Measurements from ENCODE around the gene SULF2.

Gene SULF2

GRCh38 chr20:47760686-47761481 lies 24.4 kb downstream of the SULF2 start:
- no peak for DNase-seq

- DNase-seq = no peak
Measured at GRCh38 chr20:47758517-47759450, 26.5 kb downstream of the SULF2 start.

DNA sequence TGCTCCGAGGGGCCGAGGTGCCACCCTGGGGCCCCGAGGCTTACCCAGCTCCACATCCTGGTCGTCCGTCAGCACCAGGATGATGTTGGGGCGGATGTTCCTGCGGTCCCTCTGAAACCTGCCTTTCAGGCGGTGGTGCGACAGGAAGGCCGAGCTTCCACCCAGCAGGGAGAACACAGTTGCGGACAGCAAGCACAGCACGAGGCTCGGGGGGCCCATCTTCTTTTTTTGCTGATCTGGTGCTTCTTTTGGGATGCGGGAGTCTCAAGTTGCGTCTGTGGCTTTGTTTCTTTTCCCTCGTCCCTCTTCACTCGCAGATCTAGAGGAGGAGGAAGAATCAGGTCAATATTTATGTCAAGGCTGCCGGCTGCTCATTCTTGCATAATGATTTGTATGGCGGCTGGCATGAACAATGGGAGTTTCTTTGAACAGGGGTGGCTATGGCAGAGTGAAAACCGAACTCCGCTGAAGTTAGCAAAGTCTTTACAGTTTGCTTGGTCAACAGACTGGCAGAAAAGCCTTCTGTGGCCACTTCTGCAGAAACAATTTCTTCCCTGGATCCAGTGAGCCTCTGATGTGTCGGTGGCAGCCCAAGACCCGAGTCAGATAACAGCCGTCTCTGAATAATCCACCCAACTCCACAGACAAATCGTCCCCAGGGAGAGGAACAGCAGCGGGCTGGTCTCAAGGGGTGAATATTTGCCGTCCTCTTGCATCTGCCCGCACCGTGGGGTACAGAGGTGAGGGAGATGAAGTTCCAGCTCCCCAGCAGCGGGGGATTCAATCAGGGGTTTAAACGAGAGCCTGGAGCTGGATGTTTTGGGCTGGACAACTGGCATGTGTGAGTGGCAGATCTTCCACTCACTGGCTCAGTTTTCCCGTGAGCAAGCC lies 27.9 kb downstream of the SULF2 start:
- no peak for DNase-seq

GRCh38 chr20:47754946-47755652 lies 30.2 kb downstream of the SULF2 start:
- DNase-seq = no peak

GRCh38 chr20:47754388-47754715 lies 30.9 kb downstream of the SULF2 start:
- DNase-seq = no peak

DNA sequence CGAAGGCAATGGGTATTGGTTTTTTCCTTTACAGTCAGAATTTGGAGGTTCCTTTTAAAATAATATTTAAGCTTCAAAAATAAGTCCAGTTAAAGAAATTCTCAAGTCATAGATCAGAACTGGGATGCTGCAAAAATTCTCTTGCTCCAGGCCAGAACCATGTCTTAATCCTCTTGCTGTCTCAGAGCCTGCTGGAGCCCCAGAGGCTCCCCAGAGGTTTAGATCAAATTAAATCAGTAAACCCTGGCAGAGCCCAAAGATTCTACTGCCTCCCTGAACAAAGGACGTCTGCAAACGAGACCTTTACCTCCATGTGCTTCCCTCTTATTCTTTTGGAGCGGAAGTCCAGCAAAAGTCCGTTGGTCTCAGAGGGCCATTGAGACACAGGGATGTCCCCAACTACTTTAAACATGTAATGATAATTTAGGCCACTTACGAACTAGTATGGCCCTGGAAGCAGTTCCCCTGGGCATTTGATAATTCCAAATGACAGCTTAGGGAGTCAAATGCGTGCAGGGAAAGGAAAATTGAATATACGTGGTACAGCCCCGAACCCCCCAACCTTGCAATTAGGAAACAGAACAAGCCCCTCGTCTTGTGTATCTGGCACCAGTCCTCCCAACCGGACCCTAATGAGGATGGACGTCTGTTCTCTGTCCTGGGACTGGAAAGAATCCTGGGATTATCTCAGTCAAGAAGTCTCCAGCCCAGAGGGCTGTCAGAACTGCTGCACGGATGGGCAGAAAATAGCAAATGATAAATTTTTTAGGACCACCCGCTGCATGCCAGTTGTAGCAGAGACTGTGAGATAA lies 31.5 kb downstream of the SULF2 start:
- DNase-seq = no peak

GRCh38 chr20:47751449-47751848 lies 33.8 kb downstream of the SULF2 start:
- no peak for DNase-seq

DNA sequence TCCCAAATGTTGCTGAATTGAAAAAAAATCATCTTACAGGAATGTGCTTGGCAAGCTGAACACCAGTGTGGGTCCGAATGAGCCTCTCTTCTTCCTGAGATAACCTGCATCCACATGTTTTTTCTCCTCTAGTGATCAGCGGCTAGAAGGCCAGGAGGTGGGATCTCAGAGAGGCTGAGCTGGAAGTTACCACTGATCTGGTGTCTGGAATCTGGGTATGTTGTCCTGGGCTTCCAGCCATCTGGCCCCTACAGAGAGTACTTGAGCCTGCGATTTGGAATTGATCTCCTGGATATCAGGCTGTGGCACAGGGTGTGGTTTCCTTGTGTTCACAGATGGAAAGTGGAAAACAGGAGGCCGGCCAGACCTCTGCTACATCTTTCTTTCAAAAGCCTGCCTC lies 35.9 kb downstream of the SULF2 start:
- DNase-seq = no peak

- no peak for DNase-seq
Measured at GRCh38 chr20:47748823-47749222, 36.5 kb downstream of the SULF2 start.

GRCh38 chr20:47748069-47748468 lies 37.2 kb downstream of the SULF2 start:
- no peak for DNase-seq

DNA sequence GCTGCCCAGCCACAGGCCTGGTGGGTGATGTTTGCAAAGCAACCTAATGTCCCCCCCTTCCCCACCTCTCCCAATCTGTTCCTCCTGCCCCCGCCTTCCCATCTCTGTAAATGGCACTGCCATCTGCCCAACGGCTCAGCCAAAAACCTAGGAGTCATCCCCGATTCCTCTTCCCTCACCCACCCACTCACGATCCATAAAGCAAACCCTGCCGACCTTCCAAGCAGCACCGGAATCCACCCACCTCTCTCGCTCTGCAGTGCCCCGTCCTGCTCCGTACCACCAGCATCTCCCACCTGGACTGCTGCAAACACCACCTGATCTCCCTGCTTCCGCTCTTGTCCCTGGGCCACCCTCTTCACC lies 37.6 kb downstream of the SULF2 start:
- no peak for DNase-seq

- no peak for DNase-seq
Measured at GRCh38 chr20:47744803-47745202, 40.5 kb downstream of the SULF2 start.

DNA sequence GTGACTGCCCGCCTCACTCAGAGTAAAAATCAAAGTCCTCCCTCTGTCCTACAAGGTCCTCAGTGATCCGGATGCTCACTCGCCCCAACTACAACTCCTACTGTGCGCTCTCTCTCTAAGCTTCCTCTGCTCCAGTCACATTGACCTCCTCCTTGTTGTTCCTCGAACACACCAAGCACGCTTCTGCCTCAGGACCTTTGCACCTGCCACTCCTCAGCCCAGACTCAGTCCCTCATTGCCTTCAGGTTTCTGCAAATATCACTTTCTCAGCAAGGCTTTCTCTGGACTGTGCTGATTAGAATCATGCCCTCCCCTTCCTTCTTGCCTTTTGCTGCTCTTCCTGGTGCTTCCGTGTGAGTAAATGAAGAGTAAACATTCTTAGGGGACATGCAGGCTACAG lies 41.6 kb downstream of the SULF2 start:
- DNase-seq = no peak

GRCh38 chr20:47741669-47742608 lies 43.3 kb downstream of the SULF2 start:
- DNase-seq = no peak

DNA sequence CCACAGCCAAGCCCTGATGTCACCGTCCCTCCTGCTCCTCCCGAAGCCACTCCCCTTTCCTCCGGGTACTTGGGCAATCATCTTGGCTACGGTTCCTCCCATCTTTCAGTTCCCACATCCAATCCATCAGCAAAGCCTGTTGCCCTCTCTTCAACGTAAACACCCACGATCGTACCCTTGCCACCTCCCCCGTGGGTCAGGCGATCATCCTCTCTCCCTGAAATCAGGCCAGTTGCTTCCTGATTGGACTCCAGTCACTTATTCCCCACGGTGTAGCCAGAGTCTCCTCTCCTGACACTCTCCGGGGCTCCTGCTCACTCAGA lies 44.5 kb downstream of the SULF2 start:
- DNase-seq = peak; percentile 38

DNA sequence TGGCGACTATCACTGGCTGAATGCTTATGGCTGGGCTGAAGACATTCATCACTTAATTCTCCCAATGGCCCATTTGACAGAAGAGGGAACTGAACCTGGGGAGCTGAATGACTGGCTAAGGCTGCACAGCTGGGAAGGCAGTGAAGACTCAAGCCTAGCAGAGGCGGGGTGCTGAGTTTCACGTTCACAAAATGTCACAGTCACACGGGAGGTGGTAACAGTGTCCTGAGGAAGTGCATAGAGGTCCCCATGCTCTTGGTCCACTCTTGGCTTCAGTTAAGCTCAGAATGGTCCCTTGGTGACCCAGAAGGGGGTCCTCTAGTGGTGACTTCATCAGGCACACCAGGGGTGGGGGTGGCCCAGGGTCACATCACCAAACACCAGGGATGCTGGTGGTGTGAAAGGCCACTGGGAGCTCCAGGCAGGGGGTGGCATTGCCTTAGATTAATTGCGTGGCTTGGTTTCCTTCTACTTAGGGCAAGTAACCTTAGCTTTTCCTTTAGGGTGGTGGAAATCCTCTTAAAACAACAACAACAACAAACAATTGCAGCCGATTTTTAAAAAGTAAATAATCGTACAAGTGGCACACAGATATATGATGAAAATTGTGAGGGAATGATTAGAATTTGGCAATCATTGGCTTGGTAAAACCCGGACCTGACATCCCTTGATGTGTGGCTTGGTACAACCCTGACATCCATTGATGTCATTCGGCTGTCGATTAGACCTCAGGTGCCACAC lies 45.0 kb downstream of the SULF2 start:
- no peak for DNase-seq

DNA sequence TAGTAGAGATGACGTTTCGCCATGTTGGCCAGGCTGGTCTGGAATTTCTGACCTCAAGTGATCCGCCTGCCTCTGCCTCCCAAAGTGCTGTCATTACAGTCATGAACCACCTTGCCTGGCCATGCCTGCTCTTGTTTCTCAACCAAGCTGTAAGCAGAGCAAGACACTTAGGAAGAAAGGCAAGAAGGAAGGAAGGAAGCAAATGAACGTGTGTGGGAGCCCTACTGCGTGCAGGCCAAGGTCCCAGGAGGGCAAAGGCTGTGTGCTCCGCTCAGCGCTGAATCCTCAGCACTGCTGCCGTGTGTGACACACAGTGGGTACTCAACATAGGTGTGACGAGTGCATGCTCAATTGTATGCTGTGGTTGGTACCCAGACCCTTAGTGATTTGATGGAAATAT lies 47.4 kb downstream of the SULF2 start:
- no peak for DNase-seq

- no peak for DNase-seq
Measured at GRCh38 chr20:47736570-47737152, 48.6 kb downstream of the SULF2 start.

All from CD4-positive, alpha-beta T cell treated with Interleukin-10 for 1 hour (primary cell).